HEK293 (cell line): ENCODE results near the gene OR13J1.

ENCODE experiments used
- CTCF ChIA-PET: fragments of 350-600 bp; formaldehyde crosslinking; extraction: SDS; loops from one replicate; lab custom pipeline; 2021; ENCODE audit warnings: antibody characterized with exemption; lab: Yijun Ruan, JAX
- POLR2A ChIA-PET: fragments of 300-600 bp; formaldehyde crosslinking; extraction: SDS; loops from one replicate; lab custom pipeline; 2020; ENCODE audit warnings: antibody characterized with exemption, inconsistent platforms; lab: Yijun Ruan, JAX
- H3K27ac ChIP-seq: fragments of 200-500 bp; sonication (Bioruptor generic); 2 replicates; pipeline ENCODE4 v1.5.1; 2014; ENCODE audit warnings: low read depth, low read length, control low read depth, inconsistent platforms; ENCODE audit errors: extremely low read depth
- H3K36me3 ChIP-seq, 2 experiments: fragments of 200-500 bp in 1 of 2; sonication (Bioruptor generic) in 1 of 2; 1 replicate in 1 of 2; 2 replicates in 1 of 2; pipeline ENCODE4 v1.5.1; 2014 to 2017; ENCODE audit warnings: inconsistent platforms in 2 of 2, low read length in 2 of 2; ENCODE audit not compliant: control insufficient read depth in 2 of 2, insufficient read depth in 1 of 2
- H3K4me1 ChIP-seq: fragments of 200-500 bp; sonication (Bioruptor generic); 2 replicates; pipeline ENCODE4 v1.5.1; 2014; ENCODE audit warnings: mild to moderate bottlenecking, low read length, inconsistent platforms; ENCODE audit not compliant: control insufficient read depth, insufficient read depth
- H3K4me3 ChIP-seq: 2 replicates; pipeline ENCODE4 v1.5.1; 2011; ENCODE audit warnings: low read depth, mild to moderate bottlenecking, control low read depth, low read length, moderate library complexity
- H3K9me3 ChIP-seq: fragments of 200-500 bp; sonication (Bioruptor generic); 2 replicates; pipeline ENCODE4 v1.5.1; 2014; ENCODE audit warnings: low read depth, low read length, inconsistent platforms; ENCODE audit not compliant: control insufficient read depth, insufficient read depth
- ELK4 ChIP-seq: IDR thresholded peaks from 2 replicates; pipeline ENCODE4 v1.6.1; 2011; ENCODE audit warnings: mild to moderate bottlenecking, low read depth, low read length, borderline replicate concordance
- FEZF1 ChIP-seq: fragments of 450-650 bp; formaldehyde crosslinking; IDR thresholded peaks from 2 replicates; pipeline ENCODE4 v1.5.1; 2016; ENCODE audit warnings: missing biosample characterization, missing genetic modification characterization
- GLIS1 ChIP-seq: fragments of 450-650 bp; formaldehyde crosslinking; IDR thresholded peaks from 2 replicates; pipeline ENCODE4 v1.5.1; 2016; ENCODE audit warnings: missing biosample characterization, missing genetic modification characterization
- HOXA7 ChIP-seq: sonication (generic); formaldehyde crosslinking; IDR thresholded peaks from 2 replicates; pipeline ENCODE4 v1.8.1; 2022; ENCODE audit warnings: missing genetic modification reagents, borderline replicate concordance
- KLF1 ChIP-seq: fragments of 450-650 bp; formaldehyde crosslinking; IDR thresholded peaks from 2 replicates; pipeline ENCODE4 v1.5.1; 2016; ENCODE audit warnings: missing biosample characterization, missing genetic modification characterization
- RBAK ChIP-seq: fragments of 450-650 bp; formaldehyde crosslinking; IDR thresholded peaks from 2 replicates; pipeline ENCODE4 v1.5.1; 2016; ENCODE audit warnings: missing biosample characterization, missing genetic modification characterization
- ZBTB7A ChIP-seq: fragments of 450-650 bp; formaldehyde crosslinking; IDR thresholded peaks from 2 replicates; pipeline ENCODE4 v1.5.1; 2016; ENCODE audit warnings: low read depth, missing biosample characterization, missing genetic modification characterization
- ZFHX2 ChIP-seq: fragments of 450-650 bp; formaldehyde crosslinking; conservative IDR thresholded peaks from 2 replicates; pipeline ENCODE4 v1.5.1; 2016; ENCODE audit warnings: missing biosample characterization, missing genetic modification characterization
- ZFP69B ChIP-seq: fragments of 450-650 bp; formaldehyde crosslinking; IDR thresholded peaks from 2 replicates; pipeline ENCODE4 v1.5.1; 2016; ENCODE audit warnings: missing biosample characterization, missing genetic modification characterization
- ZNF121 ChIP-seq: fragments of 450-650 bp; formaldehyde crosslinking; IDR thresholded peaks from 2 replicates; pipeline ENCODE4 v1.5.1; 2016; ENCODE audit warnings: missing biosample characterization, missing genetic modification characterization
- ZNF19 ChIP-seq: fragments of 450-650 bp; formaldehyde crosslinking; IDR thresholded peaks from 2 replicates; pipeline ENCODE4; 2016; ENCODE audit warnings: missing biosample characterization, missing genetic modification characterization, low read depth
- ZNF324 ChIP-seq: fragments of 450-650 bp; formaldehyde crosslinking; IDR thresholded peaks from 2 replicates; pipeline ENCODE4 v1.5.1; 2016; ENCODE audit warnings: missing biosample characterization, missing genetic modification characterization
- ZNF426 ChIP-seq: fragments of 450-650 bp; formaldehyde crosslinking; IDR thresholded peaks from 2 replicates; pipeline ENCODE4 v1.5.1; 2017; ENCODE audit warnings: missing biosample characterization, missing genetic modification characterization, mild to moderate bottlenecking, inconsistent platforms, moderate library complexity
- ZNF501 ChIP-seq: fragments of 450-650 bp; formaldehyde crosslinking; IDR thresholded peaks from 2 replicates; pipeline ENCODE4 v1.5.1; 2016; ENCODE audit warnings: missing biosample characterization, missing genetic modification characterization
- ZNF529 ChIP-seq: fragments of 450-650 bp; formaldehyde crosslinking; IDR thresholded peaks from 2 replicates; pipeline ENCODE4 v1.5.1; 2017; ENCODE audit warnings: missing genetic modification characterization, missing biosample characterization; ENCODE audit not compliant: insufficient replicate concordance
- ZNF548 ChIP-seq: fragments of 450-650 bp; formaldehyde crosslinking; IDR thresholded peaks from 2 replicates; pipeline ENCODE4 v1.5.1; 2016; ENCODE audit warnings: missing biosample characterization, missing genetic modification characterization
- ZNF585B ChIP-seq: fragments of 450-650 bp; formaldehyde crosslinking; IDR thresholded peaks from 2 replicates; pipeline ENCODE4 v1.5.1; 2016; ENCODE audit warnings: missing biosample characterization, missing genetic modification characterization
- ZNF610 ChIP-seq: fragments of 450-650 bp; formaldehyde crosslinking; IDR thresholded peaks from 2 replicates; pipeline ENCODE4 v1.5.1; 2016; ENCODE audit warnings: missing biosample characterization, missing genetic modification characterization, borderline replicate concordance
- ZNF623 ChIP-seq: fragments of 450-650 bp; formaldehyde crosslinking; IDR thresholded peaks from 2 replicates; pipeline ENCODE4 v1.5.1; 2016; ENCODE audit warnings: missing biosample characterization, missing genetic modification characterization
- ZNF658 ChIP-seq: fragments of 450-650 bp; formaldehyde crosslinking; IDR thresholded peaks from 2 replicates; pipeline ENCODE4; 2016; ENCODE audit warnings: missing biosample characterization, missing genetic modification characterization
- ZNF747 ChIP-seq: fragments of 450-650 bp; formaldehyde crosslinking; IDR thresholded peaks from 2 replicates; pipeline ENCODE4 v1.5.1; 2016; ENCODE audit warnings: missing biosample characterization, missing genetic modification characterization
- ZNF776 ChIP-seq: fragments of 450-650 bp; formaldehyde crosslinking; IDR thresholded peaks from 2 replicates; pipeline ENCODE4 v1.5.0; 2017; ENCODE audit warnings: missing biosample characterization, missing genetic modification characterization, borderline replicate concordance
- ZNF777 ChIP-seq: fragments of 450-650 bp; formaldehyde crosslinking; IDR thresholded peaks from 2 replicates; pipeline ENCODE4 v1.5.1; 2017; ENCODE audit warnings: missing biosample characterization, missing genetic modification characterization, borderline replicate concordance
- ZNF792 ChIP-seq: fragments of 450-650 bp; formaldehyde crosslinking; IDR thresholded peaks from 2 replicates; pipeline ENCODE4 v1.5.1; 2016; ENCODE audit warnings: missing biosample characterization, missing genetic modification characterization
- ZSCAN16 ChIP-seq: fragments of 450-650 bp; formaldehyde crosslinking; IDR thresholded peaks from 2 replicates; pipeline ENCODE4 v1.5.1; 2016; ENCODE audit warnings: missing biosample characterization, missing genetic modification characterization
- TF ChIP-seq, protein P1 (sequence below): fragments of 450-650 bp; formaldehyde crosslinking; IDR thresholded peaks from 2 replicates; pipeline ENCODE4 v1.5.1; 2016; ENCODE audit warnings: missing biosample characterization, missing genetic modification characterization
- TF ChIP-seq, protein P2 (sequence below): fragments of 450-650 bp; formaldehyde crosslinking; IDR thresholded peaks from 2 replicates; pipeline ENCODE4 v1.5.1; 2017; ENCODE audit warnings: missing biosample characterization, missing genetic modification characterization

OR13J1 gene

DNA sequence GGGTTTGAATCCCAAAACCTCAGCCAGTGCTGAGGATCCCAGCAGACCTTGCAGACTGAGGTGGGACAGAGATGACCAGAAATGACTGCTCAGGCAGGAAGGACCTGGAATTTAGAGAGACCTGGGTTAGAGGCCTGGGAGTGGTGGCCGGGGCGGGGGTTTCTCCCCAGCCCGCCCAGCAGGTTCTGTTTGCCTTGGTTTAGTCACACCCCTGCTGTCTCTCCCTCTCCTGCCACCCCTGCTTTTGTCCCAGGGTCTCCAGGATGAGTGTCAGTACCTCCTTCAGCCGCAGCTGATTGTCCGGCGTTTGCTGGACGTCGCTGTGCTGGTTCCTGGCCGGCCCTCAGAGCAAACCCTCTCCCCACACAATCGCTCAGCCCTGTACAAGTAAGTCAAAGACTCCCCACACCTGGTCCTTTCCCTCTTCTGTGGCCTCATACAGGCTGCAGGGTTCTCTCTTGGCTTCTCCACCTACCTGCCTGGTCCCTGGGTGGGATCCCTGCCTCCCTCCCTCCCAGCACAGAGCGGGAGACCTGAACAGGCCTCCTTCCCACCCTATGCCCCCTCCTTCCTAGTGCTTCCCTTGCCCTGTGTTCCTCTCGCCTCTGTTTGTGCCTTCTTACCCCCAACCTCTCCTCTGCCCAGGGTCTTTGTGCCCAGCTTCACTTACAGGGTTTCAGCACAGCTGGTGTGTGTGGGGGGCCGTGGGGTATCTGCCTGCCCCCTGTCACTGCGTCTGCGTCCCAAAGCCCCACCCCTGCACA lies 29.1 kb downstream of the OR13J1 start (continued):
- TF ChIP-seq FEZF1 (tag by site-specific recombination) = no peak

GRCh38 chr9:35839926-35840325 lies 30.3 kb downstream of the OR13J1 start:
- no peak for TF ChIP-seq ZNF529 (tag by site-specific recombination)
- TF ChIP-seq ZNF324 (tag by site-specific recombination) = no peak
- TF ChIP-seq ZNF776 = no peak
- TF ChIP-seq ZNF623 (tag by site-specific recombination) = no peak
- TF ChIP-seq ZNF548 (tag by site-specific recombination) = no peak
- Histone ChIP-seq H3K27ac (no peak overlapping the region), H3K36me3 (peaks cover 0 to 19% of the 10 kb centered on the region in 2 experiments; a peak in 1 of 3 replicates), H3K4me3 (no peak overlapping the region), H3K9me3 (no peaks in the 10 kb centered on the region), H3K4me1 (no peaks in the 10 kb centered on the region)
- ChIA-PET POLR2A (no interaction called here), CTCF (interaction anchor here (0.7 to 2.2 kb wide), 5 partner anchors 11 to 106 kb away, joined by 3 to 11 read pairs (median 4); no protein-coding TSS in a partner anchor)

DNA sequence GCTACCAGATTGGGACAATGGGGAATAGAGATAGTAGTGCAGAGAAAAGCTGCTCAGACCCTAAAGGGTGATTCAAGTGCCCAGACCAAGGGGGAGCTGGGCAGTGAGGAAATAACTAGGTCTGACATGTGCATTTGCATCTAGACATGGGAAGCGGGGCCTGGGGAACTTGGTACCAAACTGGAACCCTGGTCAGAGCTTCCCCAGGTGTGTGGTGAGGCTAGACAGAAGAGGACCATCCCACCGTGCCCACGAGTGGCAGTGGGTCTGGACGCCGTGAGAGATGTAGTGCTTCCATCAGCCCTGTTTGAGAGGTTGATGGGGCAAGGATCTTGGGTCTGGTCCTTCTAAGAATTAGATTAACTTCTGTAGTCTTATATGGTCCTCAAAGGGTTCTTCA lies 33.6 kb downstream of the OR13J1 start:
- Histone ChIP-seq H3K9me3 (no peaks in the 10 kb centered on the region), H3K4me1 (no peaks in the 10 kb centered on the region; the same call in 1 of the 2 replicates), H3K36me3 (peaks cover 0 to 13% of the 10 kb centered on the region in 2 experiments; a peak in 1 of 3 replicates), H3K4me3 (no peak overlapping the region), H3K27ac (no peak overlapping the region)
- ChIA-PET CTCF (interaction anchor here (0.6 to 3.9 kb wide), 9 partner anchors 7 to 225 kb away, joined by 3 to 28 read pairs (median 6); no protein-coding TSS in a partner anchor), POLR2A (no interaction called here)
- TF ChIP-seq ZFHX2 (tag by site-specific recombination) (no peak), GLIS1 (tag by site-specific recombination) (no peak), HOXA7 (no peak), ZNF121 (no peak), ZNF792 (no peak), ZFP69B (tag by site-specific recombination) (no peak), ZNF585B (no peak)

DNA sequence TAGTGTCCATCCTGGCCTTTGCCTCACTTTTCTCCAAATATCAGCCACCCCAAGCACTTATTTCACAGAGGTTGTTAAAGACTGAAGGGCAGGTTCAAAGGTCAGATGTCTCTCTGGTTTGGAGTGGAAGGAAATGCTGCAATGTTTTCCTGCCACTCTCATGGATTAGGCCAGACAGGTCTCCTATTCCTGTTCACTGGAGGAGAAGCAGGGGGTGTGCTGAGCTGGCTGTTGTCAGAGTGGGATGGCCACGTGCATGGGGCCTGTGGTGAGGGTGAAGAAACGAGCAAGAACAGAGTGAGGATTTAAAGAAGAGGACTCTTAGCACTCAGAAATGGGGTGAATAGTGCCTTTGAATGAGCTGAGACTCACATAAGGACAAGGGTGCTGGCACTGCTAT lies 34.4 kb downstream of the OR13J1 start:
- Histone ChIP-seq H3K27ac (no peak overlapping the region), H3K36me3 (peaks cover 0 to 13% of the 10 kb centered on the region in 2 experiments; a peak in 1 of 3 replicates), H3K4me3 (no peak overlapping the region), H3K9me3 (no peaks in the 10 kb centered on the region), H3K4me1 (no peaks in the 10 kb centered on the region; the same call in 1 of the 2 replicates)
- POLR2A ChIA-PET = no interaction called here
- CTCF ChIA-PET = interaction anchor here (0.7 to 3.9 kb wide), 15 partner anchors 8 to 137 kb away, joined by 3 to 28 read pairs (median 4); partner anchors contain the start of gene HRCT1
- TF ChIP-seq, protein P1, sequence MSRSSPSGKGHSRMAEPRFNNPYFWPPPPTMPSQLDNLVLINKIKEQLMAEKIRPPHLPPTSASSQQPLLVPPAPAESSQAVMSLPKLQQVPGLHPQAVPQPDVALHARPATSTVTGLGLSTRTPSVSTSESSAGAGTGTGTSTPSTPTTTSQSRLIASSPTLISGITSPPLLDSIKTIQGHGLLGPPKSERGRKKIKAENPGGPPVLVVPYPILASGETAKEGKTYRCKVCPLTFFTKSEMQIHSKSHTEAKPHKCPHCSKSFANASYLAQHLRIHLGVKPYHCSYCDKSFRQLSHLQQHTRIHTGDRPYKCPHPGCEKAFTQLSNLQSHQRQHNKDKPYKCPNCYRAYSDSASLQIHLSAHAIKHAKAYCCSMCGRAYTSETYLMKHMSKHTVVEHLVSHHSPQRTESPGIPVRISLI = no peak
- TF ChIP-seq ZNF19 (no peak), ZNF747 (tag by site-specific recombination) (no peak), ZSCAN16 (tag by site-specific recombination) (no peak), RBAK (no peak), ZNF777 (no peak), ZNF610 (tag by site-specific recombination) (no peak), ZNF658 (tag by site-specific recombination) (no peak), ELK4 (no peak), GLIS1 (tag by site-specific recombination) (no peak), ZNF426 (tag by site-specific recombination) (no peak), ZNF501 (no peak), ZBTB7A (no peak), KLF1 (no peak)
- TF ChIP-seq, protein P2, sequence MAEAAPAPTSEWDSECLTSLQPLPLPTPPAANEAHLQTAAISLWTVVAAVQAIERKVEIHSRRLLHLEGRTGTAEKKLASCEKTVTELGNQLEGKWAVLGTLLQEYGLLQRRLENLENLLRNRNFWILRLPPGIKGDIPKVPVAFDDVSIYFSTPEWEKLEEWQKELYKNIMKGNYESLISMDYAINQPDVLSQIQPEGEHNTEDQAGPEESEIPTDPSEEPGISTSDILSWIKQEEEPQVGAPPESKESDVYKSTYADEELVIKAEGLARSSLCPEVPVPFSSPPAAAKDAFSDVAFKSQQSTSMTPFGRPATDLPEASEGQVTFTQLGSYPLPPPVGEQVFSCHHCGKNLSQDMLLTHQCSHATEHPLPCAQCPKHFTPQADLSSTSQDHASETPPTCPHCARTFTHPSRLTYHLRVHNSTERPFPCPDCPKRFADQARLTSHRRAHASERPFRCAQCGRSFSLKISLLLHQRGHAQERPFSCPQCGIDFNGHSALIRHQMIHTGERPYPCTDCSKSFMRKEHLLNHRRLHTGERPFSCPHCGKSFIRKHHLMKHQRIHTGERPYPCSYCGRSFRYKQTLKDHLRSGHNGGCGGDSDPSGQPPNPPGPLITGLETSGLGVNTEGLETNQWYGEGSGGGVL = no peak
